Measurements from ENCODE around the gene PRM2.

The PRM2 gene

DNA sequence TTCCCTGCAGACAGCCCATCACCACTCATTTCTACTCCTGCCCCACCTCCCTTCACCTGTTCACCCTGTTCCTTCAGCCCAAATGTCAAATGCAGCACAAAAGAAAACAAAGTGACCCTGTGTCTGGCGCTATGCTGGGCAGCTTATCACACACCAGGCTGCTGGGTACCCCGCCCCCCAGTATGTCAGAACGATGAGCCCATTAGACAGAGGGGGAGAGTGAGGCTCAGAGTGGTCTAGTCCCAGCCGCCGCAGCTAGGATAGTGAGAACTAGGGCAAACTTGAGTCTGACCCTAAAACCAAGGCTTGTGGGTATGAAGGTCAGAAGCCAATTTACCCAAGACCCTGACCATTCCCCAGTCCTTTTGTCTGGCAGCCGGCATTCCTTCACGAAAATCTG, 11.2 kb downstream of the PRM2 start:
- TF ChIP-seq, protein P1, sequence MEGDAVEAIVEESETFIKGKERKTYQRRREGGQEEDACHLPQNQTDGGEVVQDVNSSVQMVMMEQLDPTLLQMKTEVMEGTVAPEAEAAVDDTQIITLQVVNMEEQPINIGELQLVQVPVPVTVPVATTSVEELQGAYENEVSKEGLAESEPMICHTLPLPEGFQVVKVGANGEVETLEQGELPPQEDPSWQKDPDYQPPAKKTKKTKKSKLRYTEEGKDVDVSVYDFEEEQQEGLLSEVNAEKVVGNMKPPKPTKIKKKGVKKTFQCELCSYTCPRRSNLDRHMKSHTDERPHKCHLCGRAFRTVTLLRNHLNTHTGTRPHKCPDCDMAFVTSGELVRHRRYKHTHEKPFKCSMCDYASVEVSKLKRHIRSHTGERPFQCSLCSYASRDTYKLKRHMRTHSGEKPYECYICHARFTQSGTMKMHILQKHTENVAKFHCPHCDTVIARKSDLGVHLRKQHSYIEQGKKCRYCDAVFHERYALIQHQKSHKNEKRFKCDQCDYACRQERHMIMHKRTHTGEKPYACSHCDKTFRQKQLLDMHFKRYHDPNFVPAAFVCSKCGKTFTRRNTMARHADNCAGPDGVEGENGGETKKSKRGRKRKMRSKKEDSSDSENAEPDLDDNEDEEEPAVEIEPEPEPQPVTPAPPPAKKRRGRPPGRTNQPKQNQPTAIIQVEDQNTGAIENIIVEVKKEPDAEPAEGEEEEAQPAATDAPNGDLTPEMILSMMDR (IDR thresholded peaks at IDR 0.05; ENCODE audit: low read depth, low read length, poor library complexity, severe bottlenecking) = no peak
- TF ChIP-seq EZH2phosphoT487 (IDR thresholded peaks at IDR 0.05; ENCODE audit: borderline replicate concordance, low read length) = no peak
- H3K4me2 ChIP-seq (ENCODE audit: low read length) = no peak overlapping the region

DNA sequence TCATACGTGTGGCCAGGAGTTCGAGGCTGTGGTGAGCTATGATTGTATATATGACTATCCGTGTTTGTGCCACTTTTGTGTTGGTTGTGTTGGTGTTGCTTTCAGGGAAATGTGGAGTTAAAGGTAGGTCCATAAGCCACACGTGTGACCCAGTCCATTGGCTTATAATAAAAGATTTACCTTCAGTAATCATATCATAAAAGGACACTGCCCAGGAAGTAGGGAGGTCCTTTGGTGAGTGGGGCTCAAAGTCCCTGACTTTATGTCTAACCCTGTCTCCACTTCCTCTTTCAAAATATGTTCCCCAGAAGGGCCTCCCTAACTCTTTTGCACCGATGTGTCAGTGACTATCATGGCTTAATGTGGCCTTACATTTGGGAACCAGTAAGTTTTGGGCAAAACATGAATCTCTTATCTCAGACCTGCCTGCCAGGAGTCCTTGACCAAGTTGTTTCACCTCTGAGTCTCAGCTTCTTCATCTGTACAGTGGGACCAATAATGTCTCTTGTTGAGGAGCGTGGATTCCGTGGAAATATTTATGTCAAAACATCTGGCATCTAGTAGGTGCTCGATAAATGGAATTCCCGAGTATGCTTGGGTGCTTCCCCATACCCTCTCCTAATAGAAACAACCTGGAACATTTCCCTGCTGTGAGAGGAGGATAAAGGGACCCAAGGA, 12.0 kb downstream of the PRM2 start:
- no peaks in the 10 kb centered on the region for H3K27me3 ChIP-seq (ENCODE audit: control insufficient read depth, low read length)
- no peaks in the 10 kb centered on the region for H3K9me3 ChIP-seq (ENCODE audit: control insufficient read depth, insufficient read depth, low read length)
- H3K4me2 ChIP-seq (ENCODE audit: low read length) = peak overlapping the region; percentile 45
- TF ChIP-seq, protein P1 (IDR thresholded peaks at IDR 0.05; ENCODE audit: low read depth, low read length, poor library complexity, severe bottlenecking) = no peak
- TF ChIP-seq EZH2phosphoT487 (IDR thresholded peaks at IDR 0.05; ENCODE audit: borderline replicate concordance, low read length) = no peak
- H3K27ac ChIP-seq (ENCODE audit: low read depth, low read length) = no peak overlapping the region
- H3F3A ChIP-seq (ENCODE audit: control insufficient read depth, insufficient read depth) = no peaks in the 10 kb centered on the region
- no peaks in the 10 kb centered on the region for H3K79me2 ChIP-seq (ENCODE audit: control insufficient read depth, low read length)
- no peaks in the 10 kb centered on the region for H3K36me3 ChIP-seq (ENCODE audit: control insufficient read depth, low read length)
- H3K9me2 ChIP-seq (replicated peaks; ENCODE audit: control insufficient read depth, low read length) = no peaks in the 10 kb centered on the region
- peak overlapping the region; percentile 14 for H3K4me3 ChIP-seq (ENCODE audit: low read length)
- no peaks in the 10 kb centered on the region for H4K20me1 ChIP-seq (ENCODE audit: control insufficient read depth, insufficient read depth, low read depth, low read length)
- H3K4me1 ChIP-seq (ENCODE audit: control insufficient read depth, low read length) = peaks cover 22% of the 10 kb centered on the region

More for the DNA sequence above, 11.2 kb downstream of the PRM2 start:
- Histone ChIP-seq H4K20me1 (ENCODE audit: control insufficient read depth, insufficient read depth, low read depth, low read length) (no peaks in the 10 kb centered on the region), H3K27me3 (ENCODE audit: control insufficient read depth, low read length) (no peaks in the 10 kb centered on the region), H3K9me2 (replicated peaks; ENCODE audit: control insufficient read depth, low read length) (no peaks in the 10 kb centered on the region), H3K4me1 (ENCODE audit: control insufficient read depth, low read length) (peaks cover 22% of the 10 kb centered on the region), H3K9me3 (ENCODE audit: control insufficient read depth, insufficient read depth, low read length) (no peaks in the 10 kb centered on the region), H3K27ac (ENCODE audit: low read depth, low read length) (no peak overlapping the region), H3K36me3 (ENCODE audit: control insufficient read depth, low read length) (no peaks in the 10 kb centered on the region), H3K4me3 (ENCODE audit: low read length) (no peak overlapping the region), H3K79me2 (ENCODE audit: control insufficient read depth, low read length) (no peaks in the 10 kb centered on the region), H3F3A (ENCODE audit: control insufficient read depth, insufficient read depth) (no peaks in the 10 kb centered on the region)

DNA sequence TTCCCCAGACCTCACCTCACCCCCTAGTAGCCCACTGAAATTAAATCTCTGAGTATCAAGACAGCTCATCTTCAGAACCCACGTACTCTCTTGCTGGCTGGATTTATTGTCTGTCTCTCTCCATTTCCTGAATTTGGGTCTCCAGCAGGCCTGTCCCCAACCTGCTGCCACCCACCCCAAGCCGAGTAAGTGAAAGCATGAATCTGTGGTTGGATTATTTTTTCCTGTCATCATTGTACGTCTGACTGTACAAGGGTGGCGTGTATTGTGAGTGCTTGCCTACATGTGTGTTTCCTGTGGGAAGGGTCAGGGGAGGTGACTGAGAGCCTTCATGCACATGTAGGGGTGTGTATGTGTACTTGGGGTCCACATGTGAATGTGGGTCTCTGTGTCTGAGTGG, 12.5 kb downstream of the PRM2 start:
- Histone ChIP-seq H3F3A (ENCODE audit: control insufficient read depth, insufficient read depth) (no peaks in the 10 kb centered on the region), H3K9me2 (replicated peaks; ENCODE audit: control insufficient read depth, low read length) (no peaks in the 10 kb centered on the region), H3K27ac (ENCODE audit: low read depth, low read length) (no peak overlapping the region), H3K4me2 (ENCODE audit: low read length) (peak overlapping the region; percentile 45), H3K27me3 (ENCODE audit: control insufficient read depth, low read length) (peaks cover 3% of the 10 kb centered on the region), H3K4me3 (ENCODE audit: low read length) (peak overlapping the region; percentile 14), H3K36me3 (ENCODE audit: control insufficient read depth, low read length) (no peaks in the 10 kb centered on the region), H3K9me3 (ENCODE audit: control insufficient read depth, insufficient read depth, low read length) (no peaks in the 10 kb centered on the region), H3K79me2 (ENCODE audit: control insufficient read depth, low read length) (no peaks in the 10 kb centered on the region), H4K20me1 (ENCODE audit: control insufficient read depth, insufficient read depth, low read depth, low read length) (no peaks in the 10 kb centered on the region), H3K4me1 (ENCODE audit: control insufficient read depth, low read length) (peaks cover 25% of the 10 kb centered on the region)
- TF ChIP-seq, protein P1 (IDR thresholded peaks at IDR 0.05; ENCODE audit: low read depth, low read length, poor library complexity, severe bottlenecking) = no peak
